ENCODE measurements around the gene ZNF638. TPM values are rescaled to one million over a fixed set of nuclear protein-coding genes. Genes with fewer than 3 reads are reported as not detected.

The ZNF638 gene
- total RNA-seq: 37.3 and 40.2 TPM in 2 replicates

GRCh38 chr2:71331581-71332434, at the start of gene ZNF638:
ZNF638 (plus strand) TSS chr2:71331782; CDS start chr2:71348955, 17,173 bp downstream.

GRCh38 chr2:71453404-71454220, 122.0 kb downstream of the ZNF638 start, which contains the start of gene DYSF:
DYSF (plus strand) TSS chr2:71453561.

Other genes with a start within 250 kb of the ZNF638 start
- gene MCEE, start 201.6 kb upstream of the ZNF638 start, total RNA-seq: 4.7 and 7.2 TPM in 2 replicates
- 4.9 and 9.1 TPM in 2 replicates for gene MPHOSPH10, start 201.1 kb upstream of the ZNF638 start, total RNA-seq
- gene PAIP2B, start 104.7 kb upstream of the ZNF638 start, total RNA-seq: 0.81 and 2.3 TPM in 2 replicates
- 18.1 and 37.0 TPM in 2 replicates for gene DYSF, start 121.8 kb downstream of the ZNF638 start, total RNA-seq

Measured in mesangial cell (primary cell).